Measurements from ENCODE around the gene KCNQ1.

GRCh38 chr11:2400069-2400761 is 44.6 kb upstream of the KCNQ1 start, which contains the start of gene TSSC4:
- TF ChIP-seq TOX (CRISPR knock-in tag; IDR thresholded peaks at IDR 0.05; ENCODE audit: borderline replicate concordance) = peak; percentile 24; the same call in 1 of the 2 replicates
- no peak for TF ChIP-seq PATZ1 (CRISPR knock-in tag; IDR thresholded peaks at IDR 0.05; ENCODE audit: borderline replicate concordance)
- no peak for TF ChIP-seq ZNF565 (CRISPR knock-in tag; conservative IDR thresholded peaks at IDR 0.05; ENCODE audit: low read depth)
- peak; percentile 87; the same call in 1 of the 2 replicates for TF ChIP-seq ZFP3 (CRISPR knock-in tag; IDR thresholded peaks at IDR 0.05)
- no peak for TF ChIP-seq RARB (CRISPR knock-in tag; IDR thresholded peaks at IDR 0.05)
- TF ChIP-seq PPARA (CRISPR knock-in tag; IDR thresholded peaks at IDR 0.05; ENCODE audit: borderline replicate concordance) = no peak
- TF ChIP-seq CREB5 (CRISPR knock-in tag; IDR thresholded peaks at IDR 0.05; ENCODE audit: low read depth) = no peak
- no peak for TF ChIP-seq ZFP30 (CRISPR knock-in tag; IDR thresholded peaks at IDR 0.05)
- peak; percentile 23; the same call in 1 of the 2 replicates for TF ChIP-seq TCF4 (CRISPR knock-in tag; IDR thresholded peaks at IDR 0.05; ENCODE audit: borderline replicate concordance)

Measured in SK-N-SH treated with all-trans-retinoic acid at 6 μM for 48 hours (cell line).